NCI-H2107 treated with DMSO at 0.1 percent for 48 hours (cell line): Measurements from ENCODE around the gene KRTAP4-3.
"Not testable (repeated sequence)": the region's sequence is repeated elsewhere in the genome, so short reads cannot be mapped to it uniquely, and the experiment has no call there.

Source experiments
- DNase-seq: peaks from one replicate; lab custom pipeline; 2025; ENCODE audit not compliant: unreplicated experiment; lab: John Stamatoyannopoulos, UW

KRTAP4-3 gene

DNA sequence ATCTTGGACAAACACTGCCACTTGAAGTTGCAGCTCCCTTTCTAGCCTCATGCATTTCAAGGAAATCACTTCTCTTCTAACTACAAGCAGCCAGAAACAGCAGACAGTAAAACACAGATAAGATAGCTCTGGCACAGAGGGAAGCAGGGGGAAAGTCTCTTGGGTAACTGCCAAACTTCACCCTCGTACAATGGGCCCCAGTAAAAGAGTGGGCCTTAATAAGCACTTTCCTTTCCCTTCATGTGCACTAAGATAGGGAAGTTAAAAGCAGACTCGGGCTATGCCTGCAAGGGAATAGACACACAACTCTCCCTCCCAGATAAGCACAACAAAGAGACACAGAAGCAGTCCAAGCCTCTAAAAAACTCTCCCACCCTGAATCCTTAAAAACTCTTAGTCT lies 14.2 kb downstream of the KRTAP4-3 start:
- no peak for DNase-seq

DNA sequence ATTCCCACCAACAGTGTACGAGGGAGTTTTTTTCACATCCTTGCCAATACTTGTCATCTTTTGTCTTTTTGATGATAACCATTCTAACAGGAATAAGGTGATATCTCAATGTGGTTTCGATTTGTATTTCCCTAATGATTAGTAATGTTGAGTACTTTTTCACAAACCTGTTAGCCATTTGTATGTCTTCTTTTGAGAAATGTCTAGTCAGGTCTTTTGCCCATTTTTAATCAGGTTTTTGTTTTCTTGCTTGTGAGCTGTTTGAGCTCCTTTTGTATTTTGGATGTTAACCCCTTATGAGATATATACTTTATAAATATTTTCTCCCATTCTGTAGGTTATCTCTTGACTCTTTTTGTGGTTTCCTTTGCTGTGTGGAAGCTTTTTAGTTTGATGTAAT lies 16.5 kb downstream of the KRTAP4-3 start:
- no peak for DNase-seq

DNA sequence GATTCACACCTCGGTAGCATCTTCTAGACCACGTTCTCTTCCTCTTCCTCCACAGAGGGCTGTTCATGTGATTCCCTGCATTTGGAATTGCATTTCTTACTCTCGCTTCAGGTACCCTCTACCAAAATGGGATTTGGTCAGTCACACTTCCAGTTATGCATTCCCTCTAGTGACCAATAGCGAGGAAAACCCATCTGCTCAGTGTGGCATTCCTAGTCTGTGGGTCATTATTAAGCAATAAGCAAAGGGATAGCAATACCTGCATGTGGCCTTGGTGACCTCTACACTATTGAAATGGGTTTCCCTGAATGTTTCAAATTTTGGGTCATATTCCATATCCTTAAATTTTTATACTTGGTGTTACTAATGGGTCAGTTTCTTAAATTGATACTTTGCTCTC lies 18.0 kb downstream of the KRTAP4-3 start:
- DNase-seq, result no peak

DNA sequence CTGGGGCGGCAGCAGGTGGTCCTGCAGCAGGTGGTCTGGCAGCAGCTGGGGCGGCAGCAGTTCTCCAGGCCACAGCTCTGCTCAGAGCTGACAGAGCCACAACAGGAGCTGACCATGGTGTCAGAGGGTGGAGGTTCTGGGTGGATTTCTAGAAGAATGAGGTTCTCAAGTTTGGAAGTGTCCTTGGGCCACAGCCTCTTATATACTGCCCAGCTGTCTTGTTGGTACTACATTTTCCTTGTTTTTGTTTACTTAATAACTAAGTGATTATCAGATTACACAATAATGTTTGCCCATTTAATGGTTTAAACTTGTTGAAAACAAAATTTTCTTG lies 18.4 kb downstream of the KRTAP4-3 start, which contains the start of gene KRTAP4-5:
Gene KRTAP4-5 (minus strand): TSS at position 174 of the 334 bp plus-strand sequence. CDS start 58 bp downstream, at position 116.
- DNase-seq, result no peak

DNA sequence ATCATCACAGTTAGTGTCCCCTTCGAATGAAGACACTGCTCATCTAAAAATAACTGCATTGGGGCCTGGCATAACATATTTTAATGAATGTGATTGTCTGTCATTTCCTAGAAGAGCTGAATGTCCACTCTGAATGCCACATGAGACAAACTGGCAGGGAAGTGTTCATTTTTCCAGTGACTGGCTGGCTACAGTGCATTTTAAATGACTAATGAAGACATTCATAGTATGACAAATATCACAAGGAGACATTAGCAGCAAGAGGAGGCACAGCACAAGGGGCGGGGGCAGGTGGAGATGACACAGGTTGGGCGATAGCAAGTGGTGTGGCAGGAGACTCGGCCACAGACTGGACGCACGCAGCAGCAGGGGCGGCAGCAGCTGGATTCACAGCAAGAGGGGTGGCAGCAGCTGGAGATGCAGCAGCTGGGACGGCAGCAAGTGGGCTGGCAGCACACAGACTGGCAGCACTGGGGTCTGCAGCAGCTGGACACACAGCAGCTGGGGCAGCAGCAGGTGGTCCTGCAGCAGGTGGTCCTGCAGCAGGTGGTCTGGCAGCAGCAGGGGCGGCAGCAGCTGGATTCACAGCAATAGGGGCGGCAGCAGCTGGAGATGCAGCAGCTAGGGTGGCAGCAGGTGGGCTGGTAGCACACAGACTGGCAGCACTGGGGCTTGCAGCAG lies 18.9 kb downstream of the KRTAP4-3 start:
- not testable (repeated sequence) for DNase-seq

DNA sequence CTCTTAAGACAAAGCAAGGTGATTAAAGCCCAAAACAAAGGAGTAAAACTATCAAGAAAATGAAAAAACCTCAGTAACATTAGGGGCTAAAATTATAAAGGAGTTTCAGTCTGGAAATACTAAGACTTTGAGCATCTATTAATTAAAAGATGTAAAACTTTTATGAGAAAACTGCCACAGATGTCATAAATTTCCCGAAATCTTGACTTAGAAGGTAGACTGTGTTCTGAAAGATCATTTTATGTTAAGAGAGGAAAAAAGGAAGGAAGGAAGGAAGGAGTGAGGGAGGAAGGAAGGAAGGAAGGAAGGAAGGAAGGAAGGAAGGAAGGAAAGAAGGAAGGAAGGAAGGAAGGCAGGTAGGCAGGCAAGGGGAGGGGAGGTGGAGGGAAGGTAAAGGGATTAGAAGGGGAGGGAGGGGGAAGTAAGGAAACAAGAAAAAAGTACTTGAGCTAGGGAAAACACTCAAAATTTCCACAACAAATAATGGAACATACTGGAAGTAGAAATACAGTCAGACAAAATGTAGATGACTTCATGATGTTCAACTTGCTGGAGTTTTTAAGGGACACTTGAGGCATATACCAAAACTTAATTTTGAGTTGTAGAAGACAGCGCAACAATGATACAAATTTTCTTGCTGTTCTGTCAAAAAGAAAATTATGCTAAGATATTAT lies 20.4 kb downstream of the KRTAP4-3 start:
- no peak for DNase-seq

DNA sequence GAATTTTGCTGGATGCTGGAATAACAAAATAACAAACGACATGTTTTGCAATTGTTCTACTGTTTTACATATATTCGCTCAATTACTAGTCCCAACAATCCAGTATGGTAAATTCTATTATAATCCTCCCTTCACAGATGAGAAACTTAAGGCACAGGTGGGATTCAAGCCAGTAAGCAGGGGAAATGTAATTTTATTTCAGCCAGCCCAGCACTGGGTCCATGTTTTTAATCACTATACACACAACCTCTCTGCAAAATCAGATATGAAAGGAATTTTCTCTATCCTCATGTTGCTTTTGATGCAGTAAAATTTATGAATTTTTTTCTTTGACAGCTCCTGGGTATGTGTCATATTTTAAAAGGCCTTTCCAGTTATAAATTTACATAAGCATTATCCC lies 22.8 kb downstream of the KRTAP4-3 start:
- DNase-seq, result no peak

DNA sequence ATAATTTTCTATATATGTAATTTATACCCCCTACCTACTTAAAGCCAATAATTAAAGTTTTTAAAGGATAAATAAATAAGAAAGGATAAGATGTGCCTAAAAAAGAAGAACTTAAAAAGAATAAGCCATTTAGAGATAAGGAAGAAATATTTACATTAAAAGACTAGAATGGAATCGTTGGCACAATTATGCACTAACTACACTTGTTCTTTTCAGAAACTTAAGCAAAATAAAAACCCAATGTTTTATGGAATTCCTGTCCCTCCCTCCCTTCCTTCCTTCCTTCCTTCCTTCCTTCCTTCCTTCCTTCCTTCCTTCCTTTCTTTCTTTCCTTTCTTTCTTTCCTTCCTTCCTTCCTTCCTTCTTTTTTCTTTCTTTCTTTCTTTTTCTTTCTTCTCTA lies 23.2 kb downstream of the KRTAP4-3 start:
- no peak for DNase-seq

DNA sequence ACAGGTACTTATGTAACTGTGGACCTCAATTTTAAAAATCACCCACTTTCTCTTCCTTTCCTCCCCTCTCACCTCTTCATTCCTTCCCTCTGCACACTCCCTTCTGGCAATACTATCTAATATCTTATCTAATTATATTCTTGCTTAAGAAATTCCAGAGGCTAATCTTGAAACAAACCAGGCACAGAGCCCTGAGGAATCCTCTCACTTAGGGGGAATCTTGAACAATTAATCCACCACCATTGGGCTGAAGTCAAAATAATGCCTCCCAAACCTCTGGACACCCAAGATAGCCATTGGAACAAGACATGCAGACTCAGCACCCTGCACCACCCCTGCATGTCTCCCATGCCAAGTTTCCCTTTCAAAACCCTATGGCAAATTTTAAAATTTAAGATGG lies 26.7 kb downstream of the KRTAP4-3 start:
- no peak for DNase-seq

DNA sequence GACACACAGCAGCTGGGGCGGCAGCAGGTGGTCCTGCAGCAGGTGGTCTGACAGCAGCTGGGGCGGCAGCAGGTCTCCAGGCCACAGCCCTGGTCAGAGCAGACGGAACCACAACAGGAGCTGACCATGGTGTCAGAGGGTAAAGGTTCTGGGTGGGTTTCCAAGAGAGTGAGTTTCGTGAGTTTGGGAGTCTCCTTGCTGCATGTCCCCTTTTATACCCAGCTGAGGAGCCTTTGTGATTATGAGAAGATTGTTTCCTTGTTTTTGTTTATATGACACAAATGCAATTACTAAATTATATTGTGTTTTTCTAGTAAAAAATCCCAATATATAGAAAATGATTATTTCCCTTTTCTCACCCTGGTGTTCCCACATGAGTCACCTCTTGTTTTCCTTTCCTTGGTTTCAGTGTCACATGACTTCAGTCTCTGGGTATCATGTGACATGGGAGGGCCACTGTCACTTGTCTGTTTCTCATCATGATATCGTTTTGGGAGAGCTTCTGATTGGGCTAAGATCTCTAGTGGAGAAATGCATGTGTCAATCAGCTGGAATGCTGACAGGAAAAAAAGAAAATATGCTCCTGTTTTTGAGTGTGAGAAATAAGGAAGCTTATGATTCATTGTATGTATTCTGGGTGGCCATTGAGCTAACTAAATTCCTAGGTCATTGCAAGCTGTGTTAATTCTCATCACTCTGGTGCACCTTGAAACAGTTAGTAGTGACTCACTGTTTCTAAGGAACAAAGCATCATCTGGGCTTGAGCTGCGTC lies 27.5 kb downstream of the KRTAP4-3 start, which contains the start of gene KRTAP4-6:
Gene KRTAP4-6 (minus strand): TSS at position 185 of the 772 bp plus-strand sequence. CDS start 57 bp downstream, at position 128.
- DNase-seq, result no peak

DNA sequence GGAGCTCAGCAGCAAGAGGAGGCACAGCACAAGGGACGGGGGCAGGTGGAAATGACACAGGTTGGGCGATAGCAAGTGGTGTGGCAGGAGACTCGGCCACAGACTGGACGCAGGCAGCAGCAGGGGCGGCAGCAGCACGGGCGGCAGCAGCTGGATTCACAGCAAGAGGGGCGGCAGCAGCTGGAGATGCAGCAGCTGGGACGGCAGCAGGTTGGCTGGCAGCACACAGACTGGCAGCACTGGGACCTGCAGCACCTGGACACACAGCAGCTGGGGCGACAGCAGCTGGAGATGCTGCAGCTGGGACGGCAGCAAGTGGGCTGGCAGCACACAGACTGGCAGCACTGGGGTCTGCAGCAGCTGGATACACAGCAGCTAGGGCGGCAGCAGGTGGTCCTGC lies 28.2 kb downstream of the KRTAP4-3 start:
- not testable (repeated sequence) for DNase-seq

DNA sequence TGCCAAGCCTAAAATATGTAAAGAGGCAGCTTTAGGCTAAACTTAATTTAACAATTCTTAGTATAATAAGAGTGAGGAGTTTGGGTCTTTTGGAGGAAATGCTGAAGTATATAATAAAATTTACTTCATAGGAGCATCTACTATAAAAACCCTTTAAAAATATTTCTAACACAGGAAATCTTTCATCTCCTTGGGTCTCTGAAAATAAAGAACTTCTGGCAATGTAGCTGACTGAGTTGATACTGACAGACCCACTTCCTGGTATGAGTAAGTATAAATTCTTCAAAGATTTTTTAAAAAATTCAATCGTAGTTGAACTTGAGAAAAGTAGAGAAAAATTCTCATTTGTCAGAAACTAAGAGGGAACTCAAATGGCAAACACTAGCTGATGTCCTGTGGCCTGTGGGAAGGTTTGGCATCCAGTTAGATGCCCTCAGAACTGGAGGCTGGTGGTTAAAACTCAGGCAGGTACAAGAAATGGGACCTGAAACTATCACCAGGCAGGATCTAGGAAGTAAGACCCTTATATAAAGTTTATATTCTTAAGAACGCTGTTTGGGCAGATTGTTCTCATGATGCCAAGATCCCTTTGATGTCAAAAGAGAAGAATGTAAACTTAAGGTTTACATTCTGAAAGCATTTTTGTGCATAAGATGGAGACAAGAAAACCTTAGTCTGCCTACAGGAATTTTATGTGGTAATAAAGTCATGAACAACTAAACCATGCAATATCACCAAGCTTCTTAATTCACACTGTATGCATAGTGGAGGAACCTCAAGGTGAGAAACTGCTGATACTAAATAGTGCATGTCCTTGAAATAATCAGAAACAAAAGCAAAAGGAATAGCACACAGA lies 33.9 kb downstream of the KRTAP4-3 start:
- DNase-seq, result no peak

DNA sequence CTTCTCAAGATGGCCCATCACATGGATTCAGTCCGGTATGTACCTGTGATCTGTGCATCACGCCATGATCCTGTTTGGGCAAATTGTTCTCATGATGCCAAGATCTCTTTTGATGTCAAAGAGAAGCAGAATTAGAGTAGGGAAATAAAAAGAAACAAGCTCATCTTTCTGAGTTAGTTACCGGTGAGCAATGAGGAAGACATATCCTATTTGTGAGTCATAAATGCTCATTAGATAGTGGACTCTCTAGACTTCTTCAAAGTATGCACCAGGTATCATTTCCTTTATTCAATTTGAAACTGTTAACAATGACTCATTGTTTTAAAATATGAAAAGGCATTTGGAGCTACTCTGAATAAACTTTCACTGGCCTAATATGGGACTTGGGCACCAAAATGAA lies 36.0 kb downstream of the KRTAP4-3 start:
- no peak for DNase-seq

DNA sequence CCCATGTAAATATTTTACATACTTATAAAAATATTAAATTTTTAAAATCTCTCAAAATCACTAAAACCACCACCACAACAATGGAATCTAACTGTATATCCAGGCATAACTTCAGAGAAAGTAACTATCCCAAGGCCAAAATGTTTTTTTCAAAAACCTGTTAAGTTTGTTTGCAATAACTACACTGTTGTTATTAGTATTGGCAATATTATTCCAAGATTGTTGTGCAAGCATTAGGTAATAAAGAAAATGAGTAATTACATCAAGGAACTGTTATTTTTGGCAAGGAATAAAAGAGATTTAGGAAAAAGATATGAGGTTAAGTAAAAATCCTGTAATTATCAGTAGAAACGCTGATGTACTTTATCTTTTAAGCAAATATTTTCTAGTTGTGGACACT lies 40.6 kb downstream of the KRTAP4-3 start:
- no peak for DNase-seq

DNA sequence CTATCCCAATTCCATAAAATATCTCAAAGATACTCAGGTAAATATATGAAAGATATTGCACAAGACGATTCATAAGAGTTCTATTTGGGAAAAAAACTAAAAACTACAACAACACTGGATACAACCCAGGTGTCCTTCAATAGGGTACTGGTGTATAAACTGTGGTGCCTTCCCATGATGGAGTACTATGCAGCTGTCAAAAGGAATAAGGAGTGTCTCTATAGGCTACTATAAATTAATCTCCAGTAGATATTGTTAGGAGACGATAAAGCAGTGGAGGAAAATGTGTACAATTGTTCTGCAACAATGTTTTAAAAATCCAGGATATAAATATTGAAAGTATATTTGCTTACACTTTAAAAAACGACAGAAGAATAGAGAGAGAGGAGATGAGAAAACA lies 41.6 kb downstream of the KRTAP4-3 start:
- DNase-seq, result no peak

DNA sequence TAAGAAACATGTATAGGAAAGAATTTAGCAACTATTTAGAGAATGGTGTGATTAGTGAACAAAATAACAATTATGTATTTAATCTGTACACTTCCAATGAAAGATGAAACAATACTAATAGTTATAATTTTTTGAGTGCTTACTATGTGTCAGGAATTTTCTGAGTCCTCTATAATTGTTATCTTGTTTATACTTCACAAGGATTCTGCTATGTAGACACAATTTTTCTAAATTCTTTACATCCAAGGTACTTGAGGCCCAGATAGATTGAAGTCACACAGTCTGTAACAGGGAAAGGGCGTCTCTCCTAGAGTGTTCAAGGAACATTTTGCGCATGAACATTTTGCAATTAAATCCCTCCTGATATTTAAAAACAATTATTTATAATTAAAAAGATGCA lies 43.0 kb downstream of the KRTAP4-3 start:
- DNase-seq, result no peak

DNA sequence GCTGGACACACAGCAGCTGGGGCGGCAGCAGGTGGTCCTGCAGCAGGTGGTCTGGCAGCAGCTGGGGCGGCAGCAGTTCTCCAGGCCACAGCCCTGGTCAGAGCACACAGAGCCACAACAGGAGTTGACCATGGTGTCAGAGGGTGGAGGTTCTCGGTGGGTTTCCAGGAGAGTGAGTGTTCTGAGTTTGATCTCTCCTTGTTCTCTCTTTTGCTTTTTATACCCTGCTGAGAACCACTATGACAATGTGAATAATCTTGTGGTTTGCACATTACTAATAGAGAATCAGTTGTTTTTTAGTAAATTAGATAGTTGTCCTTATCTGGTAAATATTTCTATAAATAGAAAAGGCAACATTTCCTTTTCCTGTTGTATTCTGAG lies 44.0 kb downstream of the KRTAP4-3 start, which contains the start of gene KRTAP4-12:
Gene KRTAP4-12 (minus strand): TSS at position 192 of the 381 bp plus-strand sequence. CDS start 60 bp downstream, at position 132.
- DNase-seq, result not testable (repeated sequence)

DNA sequence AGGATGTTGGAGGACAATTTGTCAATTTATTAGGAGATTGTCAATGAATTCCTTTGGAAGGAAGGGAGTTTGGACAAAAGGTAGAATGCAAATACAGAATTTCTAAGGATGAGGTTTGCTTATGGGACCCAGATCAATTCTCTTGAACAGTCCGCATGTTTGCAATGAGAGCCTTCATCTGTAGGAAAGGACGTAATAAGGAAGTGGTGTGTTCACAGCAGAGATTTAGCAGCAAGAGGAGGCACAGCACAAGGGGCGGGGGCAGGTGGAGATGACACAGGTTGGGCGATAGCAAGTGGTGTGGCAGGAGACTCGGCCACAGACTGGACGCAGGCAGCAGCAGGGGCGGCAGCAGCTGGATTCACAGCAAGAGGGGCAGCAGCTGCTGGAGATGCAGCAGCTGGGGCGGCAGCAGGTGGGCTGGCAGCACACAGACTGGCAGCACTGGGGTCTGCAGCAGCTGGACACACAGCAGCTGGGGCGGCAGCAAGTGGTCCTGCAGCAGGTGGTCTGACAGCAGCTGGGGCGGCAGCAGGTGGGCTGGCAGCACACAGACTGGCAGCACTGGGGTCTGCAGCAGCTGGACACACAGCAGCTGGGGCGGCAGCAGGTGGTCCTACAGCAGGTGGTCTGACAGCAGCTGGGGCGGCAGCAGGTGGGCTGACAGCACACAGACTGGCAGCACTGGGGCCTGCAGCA lies 44.6 kb downstream of the KRTAP4-3 start:
- not testable (repeated sequence) for DNase-seq

DNA sequence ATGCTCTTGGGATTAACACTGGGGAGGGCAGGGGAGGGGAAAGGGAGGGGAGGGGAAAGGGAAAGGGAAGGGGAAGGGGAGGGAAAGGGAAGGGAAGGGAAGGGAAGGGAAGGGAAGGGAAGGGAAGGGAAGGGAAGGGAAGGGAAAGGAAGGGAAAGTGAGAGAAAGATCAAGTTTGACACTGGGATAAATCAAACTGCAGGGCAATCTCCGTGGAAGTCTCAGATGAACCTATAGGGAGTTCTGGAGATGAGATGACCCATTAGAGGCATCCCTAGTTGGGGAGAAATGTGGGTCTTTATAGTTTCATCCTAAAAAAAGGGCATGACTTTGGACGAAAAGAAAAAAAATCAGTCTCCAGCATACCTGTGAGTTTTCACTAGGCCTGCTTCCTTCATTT lies 46.3 kb downstream of the KRTAP4-3 start:
- DNase-seq, result no peak
